GM12892 (cell line): Measurements from ENCODE around the gene GOLIM4.

ENCODE experiments used
- DNase-seq: peaks from one replicate; pipeline ENCODE4 v3.0.0; 2011; ENCODE audit not compliant: insufficient read length
- FAIRE-seq: peaks from 2 replicates; lab custom pipeline; 2011; peaks lifted over from hg19 to GRCh38; lab: Jason Lieb, UNC
- POLR2A ChIP-seq: IDR thresholded peaks from 2 replicates; pipeline ENCODE4 v1.6.1; 2011; ENCODE audit warnings: low read depth, low read length, control low read depth
- POLR2AphosphoS5 ChIP-seq: IDR thresholded peaks from 2 replicates; pipeline ENCODE4 v1.6.1; 2011; ENCODE audit warnings: low read depth, low read length, control low read depth
- TAF1 ChIP-seq: IDR thresholded peaks from 2 replicates; pipeline ENCODE4 v1.6.1; 2011; ENCODE audit warnings: low read depth, mild to moderate bottlenecking, control low read depth, low read length, borderline replicate concordance

The GOLIM4 gene

DNA sequence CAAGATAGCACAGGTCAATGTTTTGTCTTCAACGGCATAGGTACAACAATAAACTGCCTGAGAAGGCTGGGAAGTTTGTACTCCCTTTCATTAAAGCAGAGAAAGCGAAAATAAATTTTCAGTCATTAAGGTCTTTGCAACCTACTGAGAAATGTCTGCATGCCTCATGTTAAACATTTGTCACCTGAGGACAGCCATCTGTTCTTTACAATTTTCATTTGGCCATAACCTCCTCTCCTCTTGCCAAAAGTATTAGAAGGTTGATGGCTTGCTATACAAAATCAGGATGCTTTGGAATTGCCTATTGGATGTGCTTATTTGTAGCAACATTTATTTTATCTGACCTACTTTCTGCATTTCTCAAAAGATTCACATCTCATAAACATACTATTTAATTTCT, 122.7 kb downstream of the GOLIM4 start:
- TF ChIP-seq TAF1 (no peak), POLR2AphosphoS5 (no peak), POLR2A (no peak)
- FAIRE-seq (no peak), DNase-seq (no peak)

DNA sequence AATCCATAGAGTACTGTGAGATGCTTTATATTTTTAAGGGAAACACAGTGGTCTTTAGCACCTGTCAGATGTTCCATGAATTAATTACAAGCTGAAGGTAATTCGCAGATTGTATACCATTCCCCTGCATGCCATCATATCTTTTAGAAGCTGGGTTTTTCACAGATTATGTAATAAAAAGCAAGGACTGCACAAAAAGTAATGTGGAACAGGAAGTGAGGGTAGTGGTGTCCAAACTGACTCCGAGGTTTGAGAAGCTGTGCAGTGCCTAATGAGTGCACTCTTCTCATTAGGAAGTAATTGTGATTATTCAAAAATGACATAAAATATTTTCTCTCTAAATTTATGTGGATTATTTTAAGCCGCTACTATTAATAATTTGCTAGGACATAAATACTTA, 123.2 kb downstream of the GOLIM4 start:
- TF ChIP-seq TAF1 (no peak), POLR2A (no peak), POLR2AphosphoS5 (no peak)
- DNase-seq (no peak), FAIRE-seq (no peak)

DNA sequence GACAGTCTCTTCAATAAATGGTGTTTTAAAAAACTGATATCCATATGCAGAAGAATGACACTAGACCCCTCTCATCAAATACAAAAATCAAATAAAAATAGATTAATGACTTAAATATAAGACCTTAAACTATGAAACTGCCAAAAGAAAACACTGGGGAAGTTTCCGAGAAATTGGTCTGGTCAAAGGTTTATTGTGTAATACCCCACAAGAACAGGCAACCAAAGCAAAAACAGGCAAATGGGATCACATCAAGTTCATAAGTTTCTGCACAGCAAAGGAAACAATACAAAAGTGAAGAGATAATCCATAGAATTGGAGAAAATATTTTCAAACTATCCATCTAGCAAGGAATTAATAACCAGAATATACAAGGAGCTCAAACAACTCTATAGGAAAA, 126.2 kb downstream of the GOLIM4 start:
- no peak for FAIRE-seq
- TF ChIP-seq POLR2AphosphoS5 (no peak), TAF1 (no peak), POLR2A (no peak)

DNA sequence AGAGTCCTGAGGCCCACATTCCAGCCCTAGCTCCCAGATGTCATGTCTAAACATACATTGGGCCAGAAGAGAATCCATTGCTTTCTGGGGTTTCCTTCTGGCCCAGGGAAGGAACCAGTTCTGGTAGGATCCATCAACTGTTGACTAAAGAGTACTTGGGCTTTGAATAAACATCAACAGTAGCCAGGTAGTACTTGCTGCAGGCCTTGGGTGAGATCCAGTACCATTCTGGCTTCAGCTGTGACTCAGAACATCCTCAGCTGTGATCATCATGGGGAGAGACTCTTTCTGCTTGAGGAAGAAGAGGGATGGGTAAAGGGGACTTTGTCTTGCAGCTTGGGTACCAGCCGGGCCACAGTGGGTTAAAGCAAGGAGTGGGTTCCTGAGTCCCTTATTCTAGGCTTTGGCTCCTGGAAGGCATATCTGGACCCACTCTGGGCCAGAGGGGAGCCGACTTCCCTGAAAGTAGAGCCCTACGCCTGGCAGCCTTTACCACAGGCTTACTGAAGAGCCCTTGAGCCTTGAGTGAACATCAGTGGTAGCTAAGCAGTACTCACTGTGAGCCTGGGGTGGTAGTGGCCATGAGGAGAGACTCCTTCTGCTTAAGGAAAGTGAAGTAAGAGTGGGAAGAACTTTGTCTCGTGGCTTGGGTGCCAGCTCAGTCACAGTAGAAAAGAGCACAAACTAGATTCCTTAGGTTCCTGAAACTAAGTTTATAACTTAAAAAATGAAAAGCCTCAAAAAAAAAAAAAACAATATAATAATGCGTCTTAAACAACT, 128.3 kb downstream of the GOLIM4 start:
- TF ChIP-seq TAF1 (no peak), POLR2AphosphoS5 (no peak), POLR2A (no peak)
- DNase-seq (no peak), FAIRE-seq (no peak)

More for the DNA sequence above, 126.2 kb downstream of the GOLIM4 start:
- no peak for DNase-seq
